LHCN-M2 (cell line): ENCODE data around the gene XKRX. TPM values are rescaled to one million over a fixed set of nuclear protein-coding genes. Genes with fewer than 3 reads are reported as not detected.

Experiments
- DNase-seq: peaks from one replicate; pipeline ENCODE4 v3.0.0-alpha.2; 2012; ENCODE audit warnings: low read depth
- polyA plus RNA-seq: library from polyadenylated mRNA; unstranded; fragments of >200 nt; gene quantifications from one replicate; pipeline ENCODE4 v1.2.1, GENCODE V29; 2012; ENCODE audit warnings: missing spikeins
- total RNA-seq: library from RNA; depleted of rRNA; stranded (reverse); fragments of >200 nt; gene quantifications from 2 replicates; pipeline ENCODE4 v1.2.3, GENCODE V29; 2014; rRNA removed

XKRX gene
- total RNA-seq: 0.06 and 0.11 TPM in 2 replicates
- 0.05 TPM for polyA plus RNA-seq

DNA sequence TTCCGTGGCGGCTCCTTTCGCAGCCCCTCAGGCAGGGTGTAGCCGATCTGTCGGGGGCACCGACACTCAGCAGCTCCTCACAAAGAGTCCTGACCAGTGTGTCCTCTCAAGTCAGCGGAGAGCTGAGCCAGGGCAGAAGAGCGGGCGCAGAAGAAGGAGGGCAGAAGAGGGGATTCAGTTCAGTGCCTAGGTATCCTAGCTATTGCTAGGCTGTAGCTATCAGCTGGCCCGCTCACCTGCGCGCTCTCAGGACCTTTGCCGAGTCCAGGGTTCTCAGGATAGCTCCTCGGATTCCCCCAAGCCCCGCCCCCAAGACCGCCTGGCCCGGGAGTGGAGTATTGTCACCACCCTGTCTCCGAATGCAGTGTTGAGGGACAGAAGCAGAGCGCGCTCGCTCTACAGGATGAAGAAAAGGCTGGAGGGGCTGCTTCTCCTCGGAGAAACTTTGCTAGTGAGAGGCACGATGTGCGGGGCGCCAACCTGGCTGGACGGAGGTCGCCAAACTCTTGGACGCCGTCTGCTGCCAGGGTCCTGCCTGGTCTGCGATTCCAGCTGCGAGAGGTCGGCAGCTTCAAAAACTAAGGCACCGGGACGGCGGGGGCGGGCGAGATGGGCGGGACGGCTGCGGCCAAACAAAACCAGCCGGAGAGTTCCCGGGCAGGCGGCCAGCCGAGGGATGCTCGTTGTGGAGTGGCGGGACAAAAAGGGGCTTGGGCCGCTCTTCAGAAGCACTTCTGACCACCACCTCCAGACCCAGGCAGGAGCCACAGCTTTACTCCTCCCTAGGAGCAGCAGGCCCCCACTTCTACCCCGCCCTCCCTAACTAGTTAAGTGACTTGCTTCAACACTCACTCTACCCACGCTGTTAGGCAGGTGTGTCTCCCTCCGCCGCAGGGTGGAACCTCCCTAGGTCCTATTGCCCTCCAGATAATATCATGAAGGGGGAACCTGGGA is at the start of gene XKRX:
Gene XKRX, minus strand, starts transcription at position 258 of the 954 bp plus-strand sequence. CDS start 613 bp downstream, outside the sequence.
- DNase-seq: no peak

DNA sequence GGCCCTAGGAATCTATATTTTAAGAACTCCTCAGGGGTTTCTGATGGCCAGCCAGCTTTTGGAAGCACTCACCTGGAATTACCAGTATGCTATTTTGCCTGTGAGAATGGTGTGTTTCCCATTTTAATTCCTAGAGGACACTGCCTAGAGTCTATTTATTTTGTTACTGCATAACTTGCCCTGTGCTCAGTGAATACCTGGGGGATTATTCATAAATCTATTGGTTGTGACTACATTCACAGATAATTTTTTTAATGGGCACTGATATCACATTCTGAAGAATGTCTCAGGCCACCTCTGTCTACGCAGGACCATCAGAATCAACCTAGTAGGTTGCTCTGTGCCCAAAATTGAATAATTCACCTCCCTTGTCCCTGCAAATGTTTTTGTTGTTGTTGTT is 47.5 kb upstream of the XKRX start:
- no peak for DNase-seq

DNA sequence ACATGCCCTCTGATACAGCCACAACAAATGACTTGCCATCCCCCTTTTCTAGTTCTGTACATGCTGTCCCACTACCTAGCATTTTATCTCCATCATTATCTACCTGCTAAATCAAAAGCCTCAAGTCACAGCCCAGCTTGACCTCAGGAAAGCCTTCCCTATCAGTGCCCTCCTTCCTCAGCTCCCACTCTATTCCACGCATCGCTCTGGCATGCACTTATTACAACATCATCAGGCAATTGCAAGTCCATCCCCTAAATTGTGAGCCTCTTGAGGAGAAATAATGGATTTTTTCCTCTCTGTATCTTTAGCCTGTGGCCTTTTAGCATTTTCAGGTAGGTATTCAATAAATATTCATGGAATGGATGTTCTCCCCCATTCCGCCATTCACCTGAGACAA is 46.5 kb upstream of the XKRX start:
- no peak for DNase-seq

DNA sequence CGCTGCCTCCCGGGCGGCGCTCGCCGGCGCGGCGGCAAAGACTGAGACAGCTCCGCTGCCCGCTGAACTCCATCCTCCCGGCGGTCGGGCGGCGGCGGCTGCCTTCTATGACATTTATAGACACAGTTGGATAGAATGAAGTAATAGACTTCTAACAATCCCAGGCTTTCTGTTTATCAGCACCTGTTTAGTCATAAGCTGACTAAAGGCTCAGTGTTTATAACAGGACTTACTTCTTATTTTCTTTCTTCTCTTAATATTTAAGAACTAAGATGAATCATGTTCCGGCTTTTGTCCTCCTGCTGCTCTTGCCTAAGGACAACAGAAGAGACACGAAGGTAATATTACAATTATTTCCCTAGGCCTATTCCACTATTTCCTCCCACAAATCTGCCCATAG is 44.7 kb upstream of the XKRX start:
- peak; percentile 67 for DNase-seq

DNA sequence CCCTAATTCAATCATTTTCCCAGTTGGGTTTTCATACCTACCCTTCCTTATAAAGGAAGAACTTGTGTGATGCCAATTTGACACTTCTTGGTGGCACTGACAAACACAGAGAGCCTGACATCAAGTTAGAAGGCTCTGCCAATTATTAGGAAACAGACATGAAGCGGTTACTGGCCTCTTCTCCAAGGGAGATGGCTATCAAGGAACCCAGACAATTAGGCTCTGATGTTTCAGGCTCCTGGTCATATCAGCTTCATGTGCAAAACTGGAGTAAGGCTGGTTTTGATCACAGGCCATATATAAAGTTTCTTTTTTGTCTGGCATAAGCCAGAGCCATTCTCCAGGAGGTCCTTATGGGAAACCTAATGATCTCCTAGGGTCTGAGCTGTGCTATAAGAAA is 41.2 kb upstream of the XKRX start:
- no peak for DNase-seq

DNA sequence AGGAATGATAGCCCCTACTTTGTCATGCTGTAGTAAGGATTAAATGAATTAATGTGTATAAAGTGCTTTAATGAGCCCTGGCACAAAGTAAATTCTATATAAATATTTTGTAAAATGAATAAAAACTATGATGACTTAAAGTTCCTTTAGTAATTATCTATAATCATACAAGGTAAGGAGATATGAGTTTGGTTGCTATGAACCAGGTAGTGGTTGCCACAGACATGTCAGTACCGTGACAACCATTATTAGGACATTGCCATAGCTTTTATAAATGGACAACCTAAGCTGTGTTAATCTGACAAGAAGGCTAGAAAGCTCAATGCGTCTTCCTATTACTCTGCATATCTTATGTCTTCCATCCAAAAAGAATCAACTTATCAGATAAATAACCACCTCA is 40.7 kb upstream of the XKRX start, which contains the start of gene ARL13A:
Gene ARL13A, plus strand, starts transcription at position 301 of the 400 bp plus-strand sequence. CDS start 3,982 bp downstream, outside the sequence.
- DNase-seq: no peak

DNA sequence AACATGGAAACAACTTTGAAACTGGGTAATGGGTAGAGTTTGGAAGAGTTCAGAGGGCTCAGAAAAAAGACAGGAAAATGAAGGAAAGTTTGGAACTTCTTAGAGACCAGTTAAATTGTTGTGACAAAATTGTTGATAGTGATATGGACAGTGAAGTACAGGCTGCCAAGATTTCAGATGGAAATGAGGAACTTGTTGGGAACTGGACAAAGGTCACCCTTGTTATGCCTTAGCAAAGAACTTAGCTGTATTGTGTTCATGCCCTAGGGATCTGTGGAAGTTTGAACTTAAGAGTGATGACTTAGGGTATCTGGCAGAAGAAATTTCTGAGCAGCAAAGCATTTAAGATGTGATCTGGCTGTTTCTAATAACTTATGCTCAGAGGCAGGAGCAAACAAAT is 35.6 kb upstream of the XKRX start:
- DNase-seq: no peak

DNA sequence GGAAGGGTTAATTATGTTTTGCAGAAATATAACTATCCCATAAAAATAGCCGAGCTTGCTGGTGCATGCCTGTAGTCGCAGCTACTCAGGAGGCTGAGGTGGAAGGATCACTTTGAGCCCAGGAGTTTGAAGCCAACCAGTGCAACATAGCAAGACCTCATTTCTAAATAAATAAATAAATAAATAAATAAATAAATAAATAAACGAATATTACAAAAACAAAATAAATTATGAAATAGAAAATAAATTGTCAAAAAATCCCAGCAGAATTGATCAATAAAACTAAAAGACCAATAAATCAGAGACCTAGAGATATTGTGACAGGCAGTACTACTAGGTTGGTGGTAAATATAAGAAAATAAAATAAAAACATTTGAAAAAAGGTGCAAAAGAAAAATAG is 34.1 kb upstream of the XKRX start:
- no peak for DNase-seq

DNA sequence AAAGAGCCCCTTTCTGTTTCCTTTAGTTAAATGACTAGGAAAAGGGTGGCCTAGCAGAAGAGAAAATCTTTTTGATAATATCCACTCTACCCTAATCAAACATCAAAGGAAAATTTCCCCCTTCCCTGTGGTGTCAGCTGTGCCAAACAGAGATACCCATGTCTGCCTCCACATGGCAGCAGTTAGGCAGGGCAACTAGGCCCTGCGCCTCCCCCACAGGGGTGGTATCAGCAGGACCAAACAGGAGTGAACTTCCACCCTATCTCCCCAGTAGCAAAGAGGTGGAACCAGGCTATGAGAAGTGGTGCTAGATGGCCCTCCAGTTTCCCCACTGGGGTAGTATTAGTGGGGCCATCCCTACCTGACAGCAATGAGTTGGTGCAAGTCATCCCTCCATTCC is 19.8 kb upstream of the XKRX start:
- DNase-seq: no peak

DNA sequence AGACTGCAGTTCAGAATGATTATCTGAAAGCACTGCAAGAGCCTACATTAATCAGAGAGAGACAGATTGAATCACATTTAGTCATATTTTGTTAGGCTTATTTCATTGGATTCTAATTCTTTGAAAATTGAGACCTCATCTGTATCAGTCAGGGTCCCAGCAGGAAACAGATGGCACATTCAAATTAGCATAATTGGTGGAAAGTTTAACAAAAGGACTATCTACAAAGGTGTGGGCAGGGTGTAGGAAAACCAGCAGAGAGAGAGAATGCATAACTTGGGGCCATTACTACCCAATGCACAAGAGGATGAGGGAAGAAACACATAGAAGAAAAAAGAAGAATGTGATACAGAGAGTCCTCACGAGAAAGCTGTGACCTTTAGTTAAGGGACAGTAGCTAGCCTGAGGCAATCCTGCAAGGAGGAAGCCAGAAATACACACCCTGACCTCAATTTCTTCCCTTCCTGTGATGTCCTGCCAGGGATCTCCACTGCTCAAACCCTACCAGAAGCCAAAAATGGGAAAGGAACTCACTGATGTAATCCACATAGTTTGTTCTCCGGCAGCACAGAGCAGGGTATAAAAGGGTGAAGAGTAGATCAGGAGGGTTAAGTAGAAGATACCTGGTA is 17.7 kb upstream of the XKRX start:
- DNase-seq: no peak

DNA sequence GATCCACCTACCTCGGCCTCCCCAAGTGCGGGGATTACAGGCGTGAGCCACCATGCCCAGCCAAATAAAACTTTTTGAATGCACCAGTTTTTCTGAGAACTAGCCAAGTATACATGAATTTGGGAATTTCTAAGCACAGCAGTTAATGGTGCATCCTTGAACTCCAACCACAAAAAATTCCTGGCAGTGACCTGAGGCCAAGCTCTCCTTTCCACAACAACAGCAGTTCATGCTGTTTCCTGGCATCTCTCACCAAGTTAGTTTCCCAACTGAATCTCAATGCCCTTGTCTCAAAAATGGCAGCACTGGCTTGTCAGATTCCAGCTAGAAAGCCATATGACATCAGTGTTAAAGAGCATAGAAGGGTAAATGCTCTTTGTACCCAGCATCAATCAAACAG is 15.9 kb upstream of the XKRX start:
- DNase-seq: peak; percentile 17

DNA sequence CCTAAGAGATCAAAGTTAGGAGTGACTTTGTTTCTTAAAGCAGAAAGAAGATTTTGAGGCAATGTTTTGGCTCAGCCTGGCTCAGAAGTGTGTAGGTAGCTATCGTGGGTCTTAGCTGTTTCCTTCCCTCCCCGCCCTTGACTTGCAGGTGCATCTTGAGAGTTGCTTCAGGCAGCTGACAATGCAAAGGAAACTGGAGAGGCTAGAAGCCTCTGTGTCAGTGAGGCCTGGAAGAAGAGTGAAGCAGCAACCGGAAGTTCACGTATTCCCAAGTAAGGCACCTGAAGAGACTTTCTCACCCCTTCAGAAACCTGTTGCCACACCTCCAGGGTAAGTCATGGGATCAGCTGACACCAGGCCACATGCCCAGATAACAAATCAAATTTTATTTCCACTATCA is 10.6 kb upstream of the XKRX start:
- DNase-seq: no peak

DNA sequence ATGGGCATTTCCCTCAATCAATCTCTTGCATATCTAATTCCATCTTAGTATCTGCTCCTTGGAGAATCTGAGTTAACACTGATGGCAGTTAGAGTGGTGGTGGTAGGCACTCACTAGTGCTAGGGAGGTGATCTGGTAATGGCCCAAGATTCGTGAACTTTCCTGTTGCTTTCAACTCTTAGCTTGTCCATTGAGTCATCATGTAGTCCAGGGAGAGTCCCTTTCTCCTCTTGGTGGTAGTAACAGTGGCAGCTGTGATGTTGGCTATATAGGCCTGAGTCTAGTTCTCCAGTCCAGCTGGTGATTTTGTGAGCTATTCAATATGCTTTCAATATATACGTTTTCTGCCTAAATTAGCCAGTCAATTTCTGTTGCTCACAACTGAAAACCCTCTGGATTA is 7.0 kb upstream of the XKRX start:
- no peak for DNase-seq

DNA sequence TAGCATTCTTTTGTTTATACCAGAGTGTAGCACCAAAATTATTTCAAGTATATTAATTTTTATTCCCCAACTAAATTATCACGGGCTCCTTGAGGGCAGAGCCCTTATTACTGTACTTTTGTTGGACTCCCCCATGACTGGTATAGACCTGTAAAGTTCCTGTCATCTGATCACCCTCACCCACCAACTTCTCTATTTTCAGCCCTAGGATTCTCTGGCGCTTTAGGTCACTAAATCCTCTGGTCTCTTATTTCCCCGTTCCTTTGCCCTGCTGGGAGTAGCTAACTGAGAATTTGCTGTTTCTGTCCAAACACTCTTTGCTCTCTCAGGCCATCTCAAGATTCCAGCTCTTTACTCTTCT is 3.2 kb upstream of the XKRX start:
- no peak for DNase-seq

DNA sequence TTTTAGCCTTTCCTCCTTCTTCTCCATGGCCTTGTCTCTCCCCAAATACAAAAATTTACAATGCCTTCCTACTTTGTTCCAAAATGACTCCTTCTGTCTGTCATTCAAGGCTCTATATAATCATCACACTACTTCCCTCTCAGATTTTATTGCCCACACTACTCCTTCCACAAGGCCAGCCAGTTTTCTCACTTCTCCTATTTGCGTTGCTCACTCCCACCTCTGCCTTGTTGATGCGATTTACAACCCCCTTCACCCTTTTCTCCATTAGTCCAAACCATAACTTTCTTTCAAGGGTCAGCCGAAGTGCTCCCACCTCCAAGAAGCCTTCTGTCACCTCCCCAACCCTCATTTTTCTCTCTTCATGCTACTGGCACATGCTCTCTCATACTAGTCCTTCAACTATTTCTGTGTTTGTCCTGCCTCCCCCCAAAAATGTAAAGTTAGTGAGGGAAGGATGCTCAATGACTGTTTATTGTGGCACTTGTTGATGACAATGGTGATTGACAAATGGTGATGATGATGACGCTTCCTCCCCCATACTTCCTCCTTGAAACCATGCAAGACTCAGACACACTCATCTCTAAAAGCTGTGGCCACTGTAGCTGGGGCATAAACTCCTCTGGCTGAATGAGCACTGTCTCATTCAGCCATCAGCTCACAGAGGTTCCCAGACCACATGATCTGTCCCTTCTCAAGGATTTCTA is 2.7 kb upstream of the XKRX start:
- DNase-seq: no peak

DNA sequence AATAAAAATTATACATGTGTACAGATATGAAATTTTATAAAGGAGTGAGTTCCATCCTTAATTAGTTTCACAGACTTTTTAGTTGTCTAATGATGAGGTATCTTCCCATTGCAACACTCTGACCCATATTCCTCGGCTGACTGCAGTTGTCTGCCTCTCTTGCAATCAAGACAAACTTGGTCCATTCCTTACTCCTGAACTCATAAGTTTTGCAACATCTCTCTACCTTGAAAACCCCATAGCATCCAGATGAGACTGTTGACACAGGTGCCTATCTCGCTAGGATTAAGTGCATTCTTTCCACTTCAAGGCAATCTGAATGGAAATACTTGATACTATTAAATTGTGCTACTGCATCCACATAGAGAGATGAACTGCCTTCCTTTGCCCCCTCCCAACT is 2.3 kb downstream of the XKRX start:
- no peak for DNase-seq

DNA sequence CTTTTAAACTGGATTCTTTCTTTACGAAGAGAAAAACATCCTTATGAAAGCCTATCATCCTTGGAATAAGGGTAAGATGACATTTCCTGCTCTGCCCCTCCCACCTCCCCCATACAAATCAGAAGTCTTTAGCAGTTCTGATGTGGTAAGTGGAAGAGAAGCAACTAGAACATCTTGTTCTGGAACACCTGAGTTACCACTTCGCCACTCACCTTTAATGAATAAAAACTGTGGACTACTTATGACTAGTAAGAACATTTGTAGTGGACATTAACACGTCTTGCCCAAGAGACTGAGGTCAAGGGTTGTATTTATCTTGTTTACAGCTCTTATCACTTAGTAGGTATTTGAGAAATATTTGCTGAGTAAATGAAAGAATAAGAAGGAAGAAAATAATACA is 4.3 kb downstream of the XKRX start:
- DNase-seq: no peak

DNA sequence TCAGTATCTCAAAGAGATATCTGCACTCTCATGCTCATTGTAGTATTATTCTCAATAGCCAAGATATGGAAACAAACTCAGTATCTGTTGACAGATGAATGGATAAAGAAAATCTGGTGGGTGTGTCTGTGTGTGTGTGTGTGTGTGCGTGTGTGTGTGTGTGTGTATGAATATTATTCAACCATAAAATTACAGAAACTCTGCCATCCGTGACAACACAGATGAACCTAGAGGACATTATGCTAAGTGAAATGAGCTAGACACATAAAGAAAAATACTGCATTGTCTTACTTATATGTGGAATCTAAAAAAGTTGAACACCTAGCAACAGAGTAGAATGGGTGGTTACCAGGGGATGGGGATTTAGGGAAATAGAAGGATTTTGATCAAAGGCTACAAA is 13.2 kb downstream of the XKRX start:
- DNase-seq: no peak

DNA sequence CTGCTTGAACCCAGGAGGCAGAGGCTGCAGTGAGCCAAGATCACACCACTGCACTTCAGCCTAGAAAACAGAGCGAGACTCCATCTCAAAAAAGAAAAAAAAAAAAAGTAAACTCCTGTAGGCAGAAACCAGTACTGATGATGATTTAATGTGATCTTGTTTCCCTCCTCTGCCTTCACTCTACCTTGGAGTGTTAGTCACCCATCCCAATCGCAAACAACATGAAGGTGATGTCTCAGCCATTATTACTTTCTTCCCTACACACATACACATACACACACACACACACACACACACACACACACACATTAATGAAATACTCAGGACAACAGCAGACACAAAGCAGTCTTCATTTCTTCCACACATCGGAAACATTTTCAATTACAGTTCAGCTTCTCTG is 15.6 kb downstream of the XKRX start:
- DNase-seq: no peak

DNA sequence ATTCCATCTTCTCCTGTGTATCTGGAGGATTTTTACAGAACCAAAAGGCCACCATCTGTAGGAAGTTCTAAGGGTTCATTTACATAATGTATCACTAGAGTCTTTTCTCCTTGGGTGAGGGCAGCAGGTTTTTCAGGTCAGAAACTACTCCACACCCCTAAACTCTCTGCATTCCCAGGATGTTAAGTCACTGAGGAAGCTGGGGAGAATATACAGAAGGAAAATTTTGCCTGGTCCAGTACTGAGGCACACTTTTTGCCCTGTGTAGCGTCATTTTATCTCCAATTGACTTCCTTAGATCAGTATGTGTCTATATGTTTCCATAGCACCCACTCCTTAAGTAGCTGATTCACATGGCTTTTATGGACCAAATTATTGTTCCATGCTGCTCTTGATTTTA is 17.0 kb downstream of the XKRX start:
- DNase-seq: no peak

DNA sequence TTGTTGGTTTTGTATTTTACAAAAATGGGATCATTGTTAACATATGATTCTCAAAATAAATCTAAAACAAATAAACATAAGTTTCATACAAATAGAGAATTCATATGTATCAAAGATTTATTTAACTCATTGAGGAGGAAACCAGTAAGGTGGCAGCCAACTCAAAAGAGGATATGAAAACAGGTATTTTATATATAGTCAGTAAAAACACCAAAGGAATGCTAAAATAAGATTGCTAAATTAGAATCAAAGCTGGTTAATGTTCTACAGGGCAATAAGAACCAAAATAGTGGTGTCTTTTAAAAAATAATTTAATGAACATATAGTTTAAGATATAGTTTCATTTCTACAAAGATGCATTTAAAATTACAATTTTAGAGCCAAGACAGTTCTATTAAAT is 23.1 kb downstream of the XKRX start:
- no peak for DNase-seq

DNA sequence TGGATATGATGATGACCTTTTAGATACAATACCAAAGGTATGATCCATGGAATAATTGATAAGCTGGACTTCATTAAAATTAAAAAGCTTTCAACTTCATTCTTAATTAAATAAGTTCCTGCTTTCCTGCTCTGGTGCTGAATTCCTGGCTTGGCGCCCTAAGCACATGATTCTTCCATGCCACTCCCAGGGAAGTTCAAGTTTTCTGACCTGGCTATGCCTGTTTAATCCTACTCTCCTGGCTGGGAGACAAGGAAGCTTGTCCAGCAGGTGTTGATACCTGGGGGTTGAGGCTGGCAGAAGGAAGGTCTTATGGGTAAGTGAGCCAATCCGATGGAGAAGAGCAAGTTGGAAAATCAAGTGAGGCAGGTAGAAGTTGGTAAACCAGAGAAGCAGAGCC is 24.3 kb downstream of the XKRX start:
- no peak for DNase-seq
